ENCODE data around the gene ACAA1. TPM values are rescaled to one million over a fixed set of nuclear protein-coding genes. Genes with fewer than 3 reads are reported as not detected.

ACAA1 gene
- polyA plus RNA-seq, 2 donors, result 79.4 to 101 TPM

- H3K36me3 ChIP-seq (ENCODE audit: control insufficient read depth in 2 of 2, insufficient read depth in 2 of 2, low read length in 1 of 2), result peaks cover 26 to 49% of the 10 kb centered on the region in 2 donors
- no peaks in the 10 kb centered on the region for H3K27me3 ChIP-seq (ENCODE audit: control insufficient read depth in 1 of 2, insufficient read depth in 2 of 2, low read length in 2 of 2)
- H3K27ac ChIP-seq (ENCODE audit: low read depth in 2 of 2, low read length in 1 of 2), result no peak overlapping the region
- H3K4me3 ChIP-seq (ENCODE audit: low read depth in 1 of 2, low read length in 2 of 2), result no peak overlapping the region
- WGBS, 2 donors, result 70 to 86% methylated on average over 3 of the region's 3 CpGs
- H3K9me3 ChIP-seq (ENCODE audit: control insufficient read depth in 2 of 2, insufficient read depth in 1 of 2, low read depth in 1 of 2, low read length in 1 of 2), result no peaks in the 10 kb centered on the region
- H3K4me1 ChIP-seq (ENCODE audit: control insufficient read depth in 2 of 2, insufficient read depth in 2 of 2, low read length in 1 of 2), result peaks cover 0 to 6% of the 10 kb centered on the region in 2 donors
These were observed 6.3 kb downstream of the ACAA1 start for GRCh38 chr3:38130631-38131065.

GRCh38 chr3:38129058-38129457, 7.9 kb downstream of the ACAA1 start:
- WGBS, 2 donors, result 93 to 97% methylated on average over 5 of the region's 5 CpGs
- Histone ChIP-seq H3K36me3 (ENCODE audit: control insufficient read depth in 2 of 2, insufficient read depth in 2 of 2, low read length in 1 of 2) (peaks cover 29 to 60% of the 10 kb centered on the region in 2 donors), H3K4me3 (ENCODE audit: low read depth in 1 of 2, low read length in 2 of 2) (no peak overlapping the region), H3K4me1 (ENCODE audit: control insufficient read depth in 2 of 2, insufficient read depth in 2 of 2, low read length in 1 of 2) (peaks cover 0 to 6% of the 10 kb centered on the region in 2 donors), H3K27ac (ENCODE audit: low read depth in 2 of 2, low read length in 1 of 2) (no peak overlapping the region), H3K9me3 (ENCODE audit: control insufficient read depth in 2 of 2, insufficient read depth in 1 of 2, low read depth in 1 of 2, low read length in 1 of 2) (no peaks in the 10 kb centered on the region), H3K27me3 (ENCODE audit: control insufficient read depth in 1 of 2, insufficient read depth in 2 of 2, low read length in 2 of 2) (no peaks in the 10 kb centered on the region)

DNA sequence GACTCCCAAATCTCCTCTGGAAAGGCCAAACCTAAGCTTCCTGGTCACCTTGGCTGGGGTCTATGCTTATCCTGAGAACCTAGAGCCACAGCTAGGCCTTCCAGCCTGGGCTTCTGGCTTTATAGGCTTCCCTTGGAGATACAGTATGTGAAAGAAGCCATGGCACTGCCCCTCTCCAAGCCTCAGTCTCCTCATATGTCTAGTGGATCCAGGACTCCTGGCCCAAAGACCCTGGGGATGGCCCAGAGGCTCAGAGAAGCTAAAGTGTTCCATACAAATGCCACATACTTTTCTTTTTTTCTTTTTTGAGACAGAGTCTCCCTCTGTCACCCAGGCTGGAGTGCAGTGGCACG, 8.6 kb downstream of the ACAA1 start:
- Histone ChIP-seq H3K9me3 (ENCODE audit: control insufficient read depth in 2 of 2, insufficient read depth in 1 of 2, low read depth in 1 of 2, low read length in 1 of 2) (no peaks in the 10 kb centered on the region), H3K27me3 (ENCODE audit: control insufficient read depth in 1 of 2, insufficient read depth in 2 of 2, low read length in 2 of 2) (no peaks in the 10 kb centered on the region), H3K36me3 (ENCODE audit: control insufficient read depth in 2 of 2, insufficient read depth in 2 of 2, low read length in 1 of 2) (peaks cover 29 to 58% of the 10 kb centered on the region in 2 donors), H3K27ac (ENCODE audit: low read depth in 2 of 2, low read length in 1 of 2) (no peak overlapping the region), H3K4me1 (ENCODE audit: control insufficient read depth in 2 of 2, insufficient read depth in 2 of 2, low read length in 1 of 2) (peaks cover 0 to 2% of the 10 kb centered on the region in 2 donors), H3K4me3 (ENCODE audit: low read depth in 1 of 2, low read length in 2 of 2) (no peak overlapping the region)
- WGBS, 2 donors, result 90 to 100% methylated on average over 1 of the region's 1 CpG

- H3K36me3 ChIP-seq (ENCODE audit: control insufficient read depth in 2 of 2, insufficient read depth in 2 of 2, low read length in 1 of 2), result peaks cover 29 to 58% of the 10 kb centered on the region in 2 donors
- H3K27me3 ChIP-seq (ENCODE audit: control insufficient read depth in 1 of 2, insufficient read depth in 2 of 2, low read length in 2 of 2), result no peaks in the 10 kb centered on the region
- no peak overlapping the region for H3K4me3 ChIP-seq (ENCODE audit: low read depth in 1 of 2, low read length in 2 of 2)
- peaks cover 0 to 2% of the 10 kb centered on the region in 2 donors for H3K4me1 ChIP-seq (ENCODE audit: control insufficient read depth in 2 of 2, insufficient read depth in 2 of 2, low read length in 1 of 2)
- 95 to 97% methylated on average over 4 of the region's 4 CpGs for WGBS, 2 donors
- no peak overlapping the region for H3K27ac ChIP-seq (ENCODE audit: low read depth in 2 of 2, low read length in 1 of 2)
- no peaks in the 10 kb centered on the region for H3K9me3 ChIP-seq (ENCODE audit: control insufficient read depth in 2 of 2, insufficient read depth in 1 of 2, low read depth in 1 of 2, low read length in 1 of 2)
These were observed 9.2 kb downstream of the ACAA1 start for GRCh38 chr3:38127611-38128302.

- H3K4me3 ChIP-seq (ENCODE audit: low read depth in 1 of 2, low read length in 2 of 2), result no peak overlapping the region
- WGBS, 2 donors, result 92 to 95% methylated on average over 6 of the region's 6 CpGs
- H3K27me3 ChIP-seq (ENCODE audit: control insufficient read depth in 1 of 2, insufficient read depth in 2 of 2, low read length in 2 of 2), result no peaks in the 10 kb centered on the region
- no peak overlapping the region for H3K27ac ChIP-seq (ENCODE audit: low read depth in 2 of 2, low read length in 1 of 2)
- H3K9me3 ChIP-seq (ENCODE audit: control insufficient read depth in 2 of 2, insufficient read depth in 1 of 2, low read depth in 1 of 2, low read length in 1 of 2), result no peaks in the 10 kb centered on the region
- H3K4me1 ChIP-seq (ENCODE audit: control insufficient read depth in 2 of 2, insufficient read depth in 2 of 2, low read length in 1 of 2), result peaks cover 0 to 2% of the 10 kb centered on the region in 2 donors
- peaks cover 30 to 65% of the 10 kb centered on the region in 2 donors for H3K36me3 ChIP-seq (ENCODE audit: control insufficient read depth in 2 of 2, insufficient read depth in 2 of 2, low read length in 1 of 2)
These were observed 10.6 kb downstream of the ACAA1 start for GRCh38 chr3:38126121-38126892.

GRCh38 chr3:38125305-38126120, 11.4 kb downstream of the ACAA1 start:
- WGBS, 2 donors, result 92 to 93% methylated on average over 11 of the region's 11 CpGs
- no peak overlapping the region for H3K4me3 ChIP-seq (ENCODE audit: low read depth in 1 of 2, low read length in 2 of 2)
- no peaks in the 10 kb centered on the region for H3K9me3 ChIP-seq (ENCODE audit: control insufficient read depth in 2 of 2, insufficient read depth in 1 of 2, low read depth in 1 of 2, low read length in 1 of 2)
- no peaks in the 10 kb centered on the region for H3K27me3 ChIP-seq (ENCODE audit: control insufficient read depth in 1 of 2, insufficient read depth in 2 of 2, low read length in 2 of 2)
- peaks cover 31 to 72% of the 10 kb centered on the region in 2 donors for H3K36me3 ChIP-seq (ENCODE audit: control insufficient read depth in 2 of 2, insufficient read depth in 2 of 2, low read length in 1 of 2)
- H3K4me1 ChIP-seq (ENCODE audit: control insufficient read depth in 2 of 2, insufficient read depth in 2 of 2, low read length in 1 of 2), result peaks cover 0 to 2% of the 10 kb centered on the region in 2 donors
- no peak overlapping the region for H3K27ac ChIP-seq (ENCODE audit: low read depth in 2 of 2, low read length in 1 of 2)

DNA sequence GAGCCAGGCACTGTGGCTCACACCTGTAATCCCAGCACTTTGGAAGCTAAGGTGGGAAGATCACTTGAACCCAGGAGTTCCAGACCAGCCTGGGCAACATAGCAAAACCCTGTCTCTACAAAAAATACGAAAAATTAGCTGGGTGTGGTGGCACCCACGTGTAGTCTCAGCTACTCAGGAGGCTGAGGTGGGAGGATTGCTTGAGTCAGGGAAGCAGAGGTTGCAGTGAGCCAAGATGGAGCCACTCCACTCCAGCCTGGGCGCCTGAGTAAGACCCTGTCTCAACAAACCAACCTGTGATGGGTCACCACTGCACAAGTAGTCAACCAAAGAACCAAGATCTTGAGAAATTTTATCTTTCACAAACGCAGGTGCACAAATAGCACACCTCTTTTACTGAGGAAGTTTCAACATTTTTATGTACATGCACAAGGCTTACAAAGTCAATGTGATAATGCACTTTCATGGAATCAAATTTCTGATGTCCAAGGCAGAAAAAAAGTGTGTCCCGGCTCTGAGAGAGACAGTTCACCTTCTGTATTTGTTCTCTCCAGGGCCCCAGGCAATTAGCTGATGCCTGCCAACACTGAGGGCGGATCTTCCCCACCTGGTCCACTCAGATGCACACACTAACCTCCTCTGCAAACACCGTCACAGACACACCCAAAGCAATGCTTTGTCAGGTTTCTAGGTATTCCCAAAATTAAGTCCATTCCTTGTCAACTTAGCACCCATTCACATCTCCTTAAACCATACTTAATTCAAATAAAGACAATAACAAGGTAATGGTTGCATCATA, 12.4 kb downstream of the ACAA1 start:
- 60 to 64% methylated on average over 7 of the region's 7 CpGs for WGBS, 2 donors
- Histone ChIP-seq H3K9me3 (ENCODE audit: control insufficient read depth in 2 of 2, insufficient read depth in 1 of 2, low read depth in 1 of 2, low read length in 1 of 2) (no peaks in the 10 kb centered on the region), H3K27ac (ENCODE audit: low read depth in 2 of 2, low read length in 1 of 2) (no peak overlapping the region), H3K27me3 (ENCODE audit: control insufficient read depth in 1 of 2, insufficient read depth in 2 of 2, low read length in 2 of 2) (no peaks in the 10 kb centered on the region), H3K36me3 (ENCODE audit: control insufficient read depth in 2 of 2, insufficient read depth in 2 of 2, low read length in 1 of 2) (peaks cover 31 to 74% of the 10 kb centered on the region in 2 donors), H3K4me1 (ENCODE audit: control insufficient read depth in 2 of 2, insufficient read depth in 2 of 2, low read length in 1 of 2) (peaks cover 0 to 2% of the 10 kb centered on the region in 2 donors), H3K4me3 (ENCODE audit: low read depth in 1 of 2, low read length in 2 of 2) (no peak overlapping the region)

- Histone ChIP-seq H3K4me3 (ENCODE audit: low read depth in 1 of 2, low read length in 2 of 2) (no peak overlapping the region), H3K4me1 (ENCODE audit: control insufficient read depth in 2 of 2, insufficient read depth in 2 of 2, low read length in 1 of 2) (peaks cover 0 to 5% of the 10 kb centered on the region in 2 donors), H3K9me3 (ENCODE audit: control insufficient read depth in 2 of 2, insufficient read depth in 1 of 2, low read depth in 1 of 2, low read length in 1 of 2) (no peaks in the 10 kb centered on the region), H3K36me3 (ENCODE audit: control insufficient read depth in 2 of 2, insufficient read depth in 2 of 2, low read length in 1 of 2) (peaks cover 20 to 62% of the 10 kb centered on the region in 2 donors), H3K27me3 (ENCODE audit: control insufficient read depth in 1 of 2, insufficient read depth in 2 of 2, low read length in 2 of 2) (no peaks in the 10 kb centered on the region), H3K27ac (ENCODE audit: low read depth in 2 of 2, low read length in 1 of 2) (no peak overlapping the region)
- 91 to 96% methylated on average over 9 of the region's 9 CpGs for WGBS, 2 donors
These were observed 14.1 kb downstream of the ACAA1 start for GRCh38 chr3:38122712-38123290.
